ENCODE results near the gene STX7. TPM values are rescaled to one million over a fixed set of nuclear protein-coding genes. Genes with fewer than 3 reads are reported as not detected.

The STX7 gene
- total RNA-seq, 1 donor from 2014 or later, result 97.2 TPM

- intact Hi-C loops (cut with DNase I), result no loop called here
- Histone ChIP-seq H3K36me3 (no peaks in the 10 kb centered on the region), H3K4me3 (no peak overlapping the region), H3K27me3 (ENCODE audit: low read depth) (peaks cover 27% of the 10 kb centered on the region), H3K27ac (no peak overlapping the region), H3K4me1 (peaks cover 10% of the 10 kb centered on the region), H3K9me3 (no peaks in the 10 kb centered on the region)
- DNase-seq (no peak), ATAC-seq (no peak)
- no peak for TF ChIP-seq CTCF (IDR thresholded peaks at IDR 0.05)
Measured at GRCh38 chr6:132405143-132405915, 107.6 kb downstream of the STX7 start.

- DNase-seq, result no peak
- ATAC-seq, result no peak
- Histone ChIP-seq H3K4me1 (peaks cover 10% of the 10 kb centered on the region), H3K27me3 (ENCODE audit: low read depth) (peaks cover 33% of the 10 kb centered on the region), H3K9me3 (no peaks in the 10 kb centered on the region), H3K36me3 (no peaks in the 10 kb centered on the region), H3K27ac (no peak overlapping the region), H3K4me3 (no peak overlapping the region)
- no peak for TF ChIP-seq CTCF (IDR thresholded peaks at IDR 0.05)
- intact Hi-C loops (cut with DNase I), result no loop called here
Measured at GRCh38 chr6:132404736-132405135, 108.2 kb downstream of the STX7 start.

GRCh38 chr6:132404330-132404729 lies 108.6 kb downstream of the STX7 start:
- Histone ChIP-seq H3K36me3 (no peaks in the 10 kb centered on the region), H3K27me3 (ENCODE audit: low read depth) (peaks cover 37% of the 10 kb centered on the region), H3K4me1 (peaks cover 10% of the 10 kb centered on the region), H3K4me3 (no peak overlapping the region), H3K27ac (no peak overlapping the region), H3K9me3 (no peaks in the 10 kb centered on the region)
- intact Hi-C loops (cut with DNase I), result no loop called here
- TF ChIP-seq CTCF (IDR thresholded peaks at IDR 0.05), result no peak
- DNase-seq (no peak), ATAC-seq (no peak)

- H3K27ac ChIP-seq, result no peak overlapping the region
- H3K27me3 ChIP-seq (ENCODE audit: low read depth), result peaks cover 38% of the 10 kb centered on the region
- peaks cover 10% of the 10 kb centered on the region for H3K4me1 ChIP-seq
- DNase-seq, result no peak
- no peaks in the 10 kb centered on the region for H3K36me3 ChIP-seq
- TF ChIP-seq CTCF (IDR thresholded peaks at IDR 0.05), result no peak
- H3K4me3 ChIP-seq, result peak overlapping the region; percentile 58
- H3K9me3 ChIP-seq, result no peaks in the 10 kb centered on the region
- ATAC-seq, result peak in 1 of 2 donors; percentile 12
- intact Hi-C loops (cut with DNase I), result no loop called here
Measured at GRCh38 chr6:132401618-132402285, 111.2 kb downstream of the STX7 start.

GRCh38 chr6:132400883-132401617 lies 111.9 kb downstream of the STX7 start, which contains the start of gene MOXD1:
Gene MOXD1, minus strand, starts transcription at chr6:132401475. Its CDS starts 49 bp downstream, at chr6:132401426.
- Histone ChIP-seq H3K27ac (peak within 1 kb of the TSS; percentile 20), H3K4me1 (peaks cover 10% of the 10 kb centered on the region), H3K36me3 (no peaks in the 10 kb centered on the region), H3K4me3 (peak within 1 kb of the TSS; percentile 58), H3K9me3 (no peaks in the 10 kb centered on the region), H3K27me3 (ENCODE audit: low read depth) (peaks cover 38% of the 10 kb centered on the region)
- no peak for TF ChIP-seq CTCF (IDR thresholded peaks at IDR 0.05)
- DNase-seq, result no peak
- ATAC-seq, result peak; percentile 95 to 96
- intact Hi-C loops (cut with DNase I), result no loop called here
